ENCODE data around the gene ADGRB3.

DNA sequence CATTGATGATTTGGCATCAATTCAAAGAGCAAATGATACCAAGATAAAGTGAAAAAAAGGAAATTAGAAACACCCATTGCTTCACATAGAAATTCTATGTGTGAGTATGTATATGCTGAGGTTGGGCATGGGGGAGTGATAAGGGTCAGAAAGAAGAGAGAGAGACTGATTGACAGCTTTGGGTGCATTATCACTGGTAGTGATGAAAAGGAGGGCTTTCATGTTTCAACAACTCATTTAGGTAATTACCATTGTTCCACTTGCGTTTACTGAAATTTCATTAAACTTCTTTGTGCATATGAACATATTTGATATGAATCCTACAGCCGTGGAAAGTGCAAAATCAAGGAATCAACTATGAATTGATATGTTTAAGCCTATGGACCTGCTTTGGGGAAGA lies 84.7 kb downstream of the ADGRB3 start:
- TF ChIP-seq, protein P1, sequence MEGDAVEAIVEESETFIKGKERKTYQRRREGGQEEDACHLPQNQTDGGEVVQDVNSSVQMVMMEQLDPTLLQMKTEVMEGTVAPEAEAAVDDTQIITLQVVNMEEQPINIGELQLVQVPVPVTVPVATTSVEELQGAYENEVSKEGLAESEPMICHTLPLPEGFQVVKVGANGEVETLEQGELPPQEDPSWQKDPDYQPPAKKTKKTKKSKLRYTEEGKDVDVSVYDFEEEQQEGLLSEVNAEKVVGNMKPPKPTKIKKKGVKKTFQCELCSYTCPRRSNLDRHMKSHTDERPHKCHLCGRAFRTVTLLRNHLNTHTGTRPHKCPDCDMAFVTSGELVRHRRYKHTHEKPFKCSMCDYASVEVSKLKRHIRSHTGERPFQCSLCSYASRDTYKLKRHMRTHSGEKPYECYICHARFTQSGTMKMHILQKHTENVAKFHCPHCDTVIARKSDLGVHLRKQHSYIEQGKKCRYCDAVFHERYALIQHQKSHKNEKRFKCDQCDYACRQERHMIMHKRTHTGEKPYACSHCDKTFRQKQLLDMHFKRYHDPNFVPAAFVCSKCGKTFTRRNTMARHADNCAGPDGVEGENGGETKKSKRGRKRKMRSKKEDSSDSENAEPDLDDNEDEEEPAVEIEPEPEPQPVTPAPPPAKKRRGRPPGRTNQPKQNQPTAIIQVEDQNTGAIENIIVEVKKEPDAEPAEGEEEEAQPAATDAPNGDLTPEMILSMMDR (IDR thresholded peaks at IDR 0.05), result no peak
- TF ChIP-seq POLR2A (IDR thresholded peaks at IDR 0.05), result no peak

Data from lower leg skin (tissue), 3 donors.